ENCODE results near the gene ANTXR1.

ANTXR1 gene

GRCh38 chr2:69011611-69012157 lies 1.3 kb upstream of the ANTXR1 start:
- Histone ChIP-seq H3K4me3 (IDR thresholded peaks at IDR 0.05; ENCODE audit: insufficient read depth, low read depth, low read length) (no peak overlapping the region), H3K36me3 (ENCODE audit: insufficient read depth) (no peaks in the 10 kb centered on the region), H4K20me1 (ENCODE audit: insufficient read depth) (no peaks in the 10 kb centered on the region), H3K4me1 (ENCODE audit: low read depth, poor library complexity, severe bottlenecking) (peaks cover 14% of the 10 kb centered on the region), H3K27ac (no peak overlapping the region), H2AFZ (ENCODE audit: low read depth) (no peak overlapping the region), H3K4me2 (no peak overlapping the region), H3K79me2 (ENCODE audit: insufficient read depth, low read depth) (no peaks in the 10 kb centered on the region), H3K27me3 (ENCODE audit: insufficient read depth, low read depth) (peaks cover 10% of the 10 kb centered on the region; the same call in 1 of the 2 replicates), H3K9ac (no peak overlapping the region)
- TF ChIP-seq CTCF (conservative IDR thresholded peaks at IDR 0.05; ENCODE audit: low read depth, low read length) = no peak; the same call in 1 of the 2 replicates

- Histone ChIP-seq H3K9ac (no peak overlapping the region; the same call in 1 of the 2 replicates), H4K20me1 (ENCODE audit: insufficient read depth) (no peaks in the 10 kb centered on the region), H3K27me3 (ENCODE audit: insufficient read depth, low read depth) (peaks cover 10% of the 10 kb centered on the region; the same call in 1 of the 2 replicates), H3K27ac (no peak overlapping the region), H3K4me2 (peak overlapping the region; percentile 96), H3K4me3 (IDR thresholded peaks at IDR 0.05; ENCODE audit: insufficient read depth, low read depth, low read length) (no peak overlapping the region), H3K79me2 (ENCODE audit: insufficient read depth, low read depth) (no peaks in the 10 kb centered on the region), H2AFZ (ENCODE audit: low read depth) (peak overlapping the region; percentile 68), H3K36me3 (ENCODE audit: insufficient read depth) (no peaks in the 10 kb centered on the region), H3K4me1 (ENCODE audit: low read depth, poor library complexity, severe bottlenecking) (peaks cover 14% of the 10 kb centered on the region)
- peak; percentile 91 for TF ChIP-seq CTCF (conservative IDR thresholded peaks at IDR 0.05; ENCODE audit: low read depth, low read length)
Observed at GRCh38 chr2:69012310-69013141, 453 bp upstream of the ANTXR1 start.

GRCh38 chr2:69013840-69014821 lies 1.2 kb downstream of the ANTXR1 start:
- H3K9ac ChIP-seq = no peak overlapping the region
- peak overlapping the region; percentile 96 for H3K4me2 ChIP-seq
- H3K4me1 ChIP-seq (ENCODE audit: low read depth, poor library complexity, severe bottlenecking) = peaks cover 14% of the 10 kb centered on the region
- no peaks in the 10 kb centered on the region for H3K79me2 ChIP-seq (ENCODE audit: insufficient read depth, low read depth)
- H3K27me3 ChIP-seq (ENCODE audit: insufficient read depth, low read depth) = peaks cover 10% of the 10 kb centered on the region; the same call in 1 of the 2 replicates
- H3K27ac ChIP-seq = no peak overlapping the region
- no peak for TF ChIP-seq CTCF (conservative IDR thresholded peaks at IDR 0.05; ENCODE audit: low read depth, low read length)
- peak overlapping the region; percentile 63 for H3K4me3 ChIP-seq (IDR thresholded peaks at IDR 0.05; ENCODE audit: insufficient read depth, low read depth, low read length)
- no peaks in the 10 kb centered on the region for H4K20me1 ChIP-seq (ENCODE audit: insufficient read depth)
- H2AFZ ChIP-seq (ENCODE audit: low read depth) = peak overlapping the region; percentile 68
- H3K36me3 ChIP-seq (ENCODE audit: insufficient read depth) = no peaks in the 10 kb centered on the region

- Histone ChIP-seq H3K79me2 (ENCODE audit: insufficient read depth, low read depth) (no peaks in the 10 kb centered on the region), H2AFZ (ENCODE audit: low read depth) (no peak overlapping the region), H3K27me3 (ENCODE audit: insufficient read depth, low read depth) (peaks cover 10% of the 10 kb centered on the region; the same call in 1 of the 2 replicates), H3K27ac (no peak overlapping the region), H3K4me2 (no peak overlapping the region), H4K20me1 (ENCODE audit: insufficient read depth) (no peaks in the 10 kb centered on the region), H3K9ac (no peak overlapping the region), H3K4me1 (ENCODE audit: low read depth, poor library complexity, severe bottlenecking) (peaks cover 14% of the 10 kb centered on the region), H3K36me3 (ENCODE audit: insufficient read depth) (no peaks in the 10 kb centered on the region), H3K4me3 (IDR thresholded peaks at IDR 0.05; ENCODE audit: insufficient read depth, low read depth, low read length) (no peak overlapping the region)
- no peak for TF ChIP-seq CTCF (conservative IDR thresholded peaks at IDR 0.05; ENCODE audit: low read depth, low read length)
Observed at GRCh38 chr2:69017080-69017479, 4.1 kb downstream of the ANTXR1 start.

All from KMS-11 (cell line).